HG03095 (cell line): ENCODE measurements around the gene ABCA9.
"Not testable (repeated sequence)": the region's sequence is repeated elsewhere in the genome, so short reads cannot be mapped to it uniquely, and the experiment has no call there.

Experiments
- ATAC-seq: cut with Tn5 transposase; IDR thresholded peaks from one replicate; pipeline ENCODE4 v1.9.1; 2021; ENCODE audit warnings: moderate library complexity; ENCODE audit not compliant: unreplicated experiment

ABCA9 gene

GRCh38 chr17:68959117-68959516, 101.6 kb downstream of the ABCA9 start:
- ATAC-seq: not testable (repeated sequence)

DNA sequence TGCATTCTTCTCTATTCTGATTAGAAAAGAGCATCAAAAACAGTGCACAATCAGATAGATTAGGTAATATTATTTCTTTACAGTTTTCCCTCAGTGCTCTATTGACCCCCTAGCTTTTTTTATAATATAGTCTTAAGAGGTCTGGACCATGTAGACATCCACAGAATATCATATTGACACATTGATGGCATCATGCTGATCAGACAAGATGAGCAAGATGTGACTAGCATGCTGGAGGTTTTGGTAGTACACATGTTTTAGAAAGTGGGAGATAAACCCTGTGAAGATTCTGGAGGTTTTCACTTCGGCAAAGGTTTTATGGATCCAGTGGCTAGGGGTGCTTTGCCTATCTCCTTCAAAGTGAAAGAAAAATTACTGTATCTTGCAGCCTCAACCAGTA, 102.8 kb downstream of the ABCA9 start:
- no peak for ATAC-seq

- ATAC-seq: no peak
Observed at GRCh38 chr17:68955181-68955841, 105.4 kb downstream of the ABCA9 start, which contains the start of gene ABCA8. Gene ABCA8 (minus strand): TSS chr17:68955392. CDS start chr17:68942034, 13,358 bp downstream.

- no peak for ATAC-seq
Observed at GRCh38 chr17:68954146-68954896, 106.4 kb downstream of the ABCA9 start.

GRCh38 chr17:68953340-68953997, 107.3 kb downstream of the ABCA9 start:
- no peak for ATAC-seq

GRCh38 chr17:68950725-68951124, 110.0 kb downstream of the ABCA9 start:
- no peak for ATAC-seq

GRCh38 chr17:68947868-68948267, 112.9 kb downstream of the ABCA9 start:
- ATAC-seq: not testable (repeated sequence)

DNA sequence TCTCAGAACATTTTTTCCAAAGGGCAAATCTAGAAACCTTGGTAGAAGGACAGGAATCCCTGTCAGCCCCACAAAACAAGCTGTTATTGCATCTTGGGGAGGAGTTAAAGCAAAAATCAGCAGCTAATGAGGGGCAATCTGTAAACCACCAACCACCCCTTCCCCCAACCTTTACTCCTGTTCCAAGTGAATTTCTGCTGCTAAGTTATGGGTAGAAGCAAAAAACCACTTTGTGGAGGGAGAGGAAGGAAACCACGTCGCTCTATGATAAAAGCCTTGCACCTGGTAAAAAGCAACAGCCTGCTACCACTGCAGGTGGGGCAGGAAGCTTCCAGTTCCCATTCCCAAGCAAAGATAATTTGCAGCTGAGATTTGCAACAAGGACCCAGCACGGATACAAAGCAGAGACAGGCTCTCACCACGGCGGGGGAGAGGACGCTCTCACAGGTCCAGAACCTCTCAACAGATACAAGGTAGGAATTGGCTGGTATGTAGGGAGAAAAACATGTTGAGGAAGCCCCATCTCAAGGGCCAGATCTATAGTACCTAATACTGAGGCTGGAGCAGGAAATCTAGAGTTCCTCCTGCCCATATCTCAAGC, 116.2 kb downstream of the ABCA9 start:
- ATAC-seq: no peak

DNA sequence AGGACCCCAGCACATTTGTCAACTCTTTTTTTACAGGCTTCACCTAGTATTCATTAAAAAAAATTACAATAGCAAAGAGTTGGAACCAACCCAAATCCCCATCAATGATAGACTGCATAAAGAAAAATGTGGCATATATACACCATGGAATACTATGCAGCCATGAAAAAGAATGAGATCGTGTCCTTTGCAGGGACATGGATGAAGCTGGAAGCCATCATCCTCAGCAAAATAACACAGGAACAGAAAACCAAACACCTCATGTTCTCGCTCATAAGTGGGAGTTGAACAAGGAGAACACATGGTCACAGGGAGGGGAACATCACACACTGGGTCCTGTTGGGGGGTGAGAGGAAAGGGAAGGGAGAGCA, 116.9 kb downstream of the ABCA9 start:
- ATAC-seq: not testable (repeated sequence)

DNA sequence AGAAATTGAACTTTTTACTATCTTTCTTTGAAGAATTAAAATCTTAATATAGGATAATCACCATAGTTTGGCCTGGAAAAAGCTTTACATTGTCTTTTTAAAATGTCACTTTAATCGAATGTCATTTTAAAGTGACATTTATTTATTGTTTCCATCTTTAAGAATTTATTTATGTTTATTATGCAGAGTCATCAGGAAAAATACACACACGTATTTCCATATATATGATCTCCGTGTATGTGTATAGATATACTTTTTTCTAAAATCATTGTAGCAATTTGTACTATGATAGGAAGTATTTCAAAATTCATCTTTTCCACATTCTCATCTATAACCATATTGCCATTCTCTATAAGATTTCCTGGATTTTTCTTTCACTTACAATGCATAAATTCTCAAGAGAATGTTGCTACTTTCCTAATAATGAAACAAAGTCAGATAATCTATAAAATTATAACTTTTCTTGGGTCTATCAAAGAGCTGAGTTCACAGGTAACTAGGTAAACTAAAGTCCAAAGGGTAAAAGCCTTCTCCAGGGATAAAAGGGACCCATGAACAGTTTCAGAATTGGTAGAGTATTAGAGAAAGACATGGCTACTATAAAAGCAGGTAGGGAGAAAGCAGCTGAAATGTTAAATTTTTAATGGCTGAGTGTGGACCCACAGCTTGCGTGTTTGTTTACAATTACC, 117.5 kb downstream of the ABCA9 start:
- ATAC-seq: no peak

DNA sequence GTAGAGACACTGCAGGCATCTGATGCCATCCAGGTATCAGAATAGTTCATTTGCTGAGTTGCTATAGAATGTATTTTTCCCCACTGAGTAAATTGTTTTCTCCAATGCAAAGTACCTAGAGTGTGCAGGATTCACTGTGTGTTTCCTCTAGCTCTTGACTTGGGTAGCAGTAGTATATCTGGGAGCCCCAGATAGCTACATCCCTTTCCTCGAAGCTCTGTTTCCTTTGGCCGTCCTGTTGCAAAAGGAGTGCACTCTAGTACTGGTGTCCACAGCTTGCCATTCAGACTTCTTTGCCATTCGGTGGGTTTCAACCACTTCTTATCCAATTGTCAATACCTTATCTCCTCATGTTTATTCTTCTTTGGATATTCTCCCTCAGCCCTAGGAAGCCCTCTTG, 118.3 kb downstream of the ABCA9 start:
- no peak for ATAC-seq

GRCh38 chr17:68941761-68942160, 119.0 kb downstream of the ABCA9 start:
- ATAC-seq: no peak

- ATAC-seq: no peak
Observed at GRCh38 chr17:68939195-68939594, 121.5 kb downstream of the ABCA9 start.

DNA sequence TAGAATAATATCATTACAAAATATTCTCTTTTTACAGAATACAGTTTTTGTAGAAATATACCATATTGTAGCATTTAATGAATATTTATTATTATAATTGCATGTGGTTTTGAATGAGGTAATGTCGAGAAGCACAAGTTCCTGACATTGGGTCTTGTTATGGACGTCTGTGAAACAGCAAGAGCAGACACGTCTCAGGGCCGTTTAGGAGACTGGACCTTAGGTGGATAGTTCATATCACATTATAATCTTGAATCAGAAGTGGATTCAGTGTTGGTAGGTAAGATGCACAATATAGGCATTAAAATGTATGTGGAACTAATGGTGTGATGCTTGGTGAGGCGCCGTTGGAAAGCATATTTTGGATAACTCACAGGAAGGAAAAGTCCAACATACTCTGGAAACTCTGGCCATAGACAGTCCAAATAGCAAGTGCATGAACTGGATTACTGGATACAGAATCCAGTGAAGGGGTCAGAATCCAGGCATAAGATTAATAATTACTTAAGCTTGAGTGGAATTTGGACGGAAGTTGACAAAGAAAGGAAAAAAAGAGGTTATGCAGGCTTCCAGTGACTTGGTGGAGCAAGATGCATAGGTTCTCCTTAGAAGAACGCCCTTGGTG, 122.7 kb downstream of the ABCA9 start:
- no peak for ATAC-seq

GRCh38 chr17:68927516-68927915, 133.2 kb downstream of the ABCA9 start:
- ATAC-seq: no peak

- no peak for ATAC-seq
Observed at GRCh38 chr17:68924793-68925720, 135.7 kb downstream of the ABCA9 start.
